ENCODE data around the gene BLNK. TPM values are rescaled to one million over a fixed set of nuclear protein-coding genes. Genes with fewer than 3 reads are reported as not detected.
A peak's percentile ranks its signal among the peaks of the same experiment; 100 is the strongest.

The BLNK gene
- total and polyA plus RNA-seq, 2 experiments from 2014 or later, result 0.11 TPM; not detected in 1

GRCh38 chr10:96233959-96234358, 37.4 kb downstream of the BLNK start:
- TF ChIP-seq CTCF (conservative IDR thresholded peaks at IDR 0.05; ENCODE audit: low read depth in 2 of 2) (no peak), POLR2AphosphoS5 (IDR thresholded peaks at IDR 0.05; ENCODE audit: low read depth) (no peak), CREB1 (CRISPR knock-in tag; IDR thresholded peaks at IDR 0.05; ENCODE audit: low read depth) (no peak), JUNB (IDR thresholded peaks at IDR 0.05; ENCODE audit: unreplicated experiment) (no peak), STAT1 (IDR thresholded peaks at IDR 0.05; ENCODE audit: unreplicated experiment) (no peak)
- H3K4me3 Mint-ChIP-seq, result no peak overlapping the region

GRCh38 chr10:96230527-96230926, 40.8 kb downstream of the BLNK start:
- no peaks in the 10 kb centered on the region for H4K20me1 ChIP-seq (replicated peaks; ENCODE audit: insufficient read depth)
- no peak for TF ChIP-seq EZH2phosphoT487 (IDR thresholded peaks at IDR 0.05; ENCODE audit: unreplicated experiment)
- TF ChIP-seq JUNB (IDR thresholded peaks at IDR 0.05; ENCODE audit: unreplicated experiment), result no peak
- TF ChIP-seq NANOG (IDR thresholded peaks at IDR 0.05; ENCODE audit: borderline replicate concordance), result no peak
- TF ChIP-seq ZNF331 (CRISPR knock-in tag; IDR thresholded peaks at IDR 0.05; ENCODE audit: low read depth), result no peak
- H3K36me3 Mint-ChIP-seq (ENCODE audit: low read depth), result no peaks in the 10 kb centered on the region
- H3K27ac Mint-ChIP-seq, result no peak overlapping the region
- no peak for DNase-seq (ENCODE audit: low spot score)
- no peaks in the 10 kb centered on the region for H3K9me3 Mint-ChIP-seq
- no peak overlapping the region for H3K27ac ChIP-seq (ENCODE audit: low read depth)
- H3K4me3 Mint-ChIP-seq, result no peak overlapping the region
- H3K36me3 ChIP-seq (ENCODE audit: insufficient read depth), result no peaks in the 10 kb centered on the region
- no peak overlapping the region for H2AFZ ChIP-seq
- H3K27me3 ChIP-seq (ENCODE audit: insufficient read depth), result no peaks in the 10 kb centered on the region
- ATAC-seq, result no peak
- H3K27me3 Mint-ChIP-seq (ENCODE audit: insufficient read depth, low read depth, poor library complexity), result peaks cover 8% of the 10 kb centered on the region
- no peaks in the 10 kb centered on the region for H3K4me1 ChIP-seq (ENCODE audit: insufficient read depth)
- H3K79me2 ChIP-seq (replicated peaks; ENCODE audit: insufficient read depth), result no peaks in the 10 kb centered on the region
- H3K4me1 Mint-ChIP-seq, result peaks cover 5% of the 10 kb centered on the region
- no peak overlapping the region for H3K4me2 ChIP-seq
- no peaks in the 10 kb centered on the region for H3K9me2 ChIP-seq (ENCODE audit: insufficient read depth)
- no peaks in the 10 kb centered on the region for H3F3A ChIP-seq (replicated peaks; ENCODE audit: low read depth)
- H3K4me3 ChIP-seq, result no peak overlapping the region

More at GRCh38 chr10:96233959-96234358, 37.4 kb downstream of the BLNK start:
- no peaks in the 10 kb centered on the region for H3K9me3 Mint-ChIP-seq
- H3K4me1 Mint-ChIP-seq, result peaks cover 5% of the 10 kb centered on the region
- DNase-seq (ENCODE audit: low spot score) (no peak), ATAC-seq (no peak)
- Histone ChIP-seq H4K20me1 (replicated peaks; ENCODE audit: insufficient read depth) (no peaks in the 10 kb centered on the region), H3K9me2 (ENCODE audit: insufficient read depth) (no peaks in the 10 kb centered on the region), H3K4me2 (no peak overlapping the region), H3K4me1 (ENCODE audit: insufficient read depth) (no peaks in the 10 kb centered on the region), H3K36me3 (ENCODE audit: insufficient read depth) (no peaks in the 10 kb centered on the region), H3K4me3 (no peak overlapping the region), H3F3A (replicated peaks; ENCODE audit: low read depth) (no peaks in the 10 kb centered on the region), H3K27me3 (ENCODE audit: insufficient read depth) (no peaks in the 10 kb centered on the region), H2AFZ (0 out of 2 replicates have a peak overlapping the region, but pooled peaks have one; percentile 7), H3K27ac (ENCODE audit: low read depth) (no peak overlapping the region), H3K79me2 (replicated peaks; ENCODE audit: insufficient read depth) (no peaks in the 10 kb centered on the region)
- no peak overlapping the region for H3K27ac Mint-ChIP-seq
- no peaks in the 10 kb centered on the region for H3K36me3 Mint-ChIP-seq (ENCODE audit: low read depth)
- peaks cover 4% of the 10 kb centered on the region for H3K27me3 Mint-ChIP-seq (ENCODE audit: insufficient read depth, low read depth, poor library complexity)

GRCh38 chr10:96229568-96230030, 41.8 kb downstream of the BLNK start:
- H3K36me3 Mint-ChIP-seq (ENCODE audit: low read depth), result no peaks in the 10 kb centered on the region
- Histone ChIP-seq H3K4me1 (ENCODE audit: insufficient read depth) (no peaks in the 10 kb centered on the region), H3K4me2 (no peak overlapping the region), H3K4me3 (no peak overlapping the region), H2AFZ (peak overlapping the region; percentile 94; the same call in 1 of the 2 replicates), H3K27ac (ENCODE audit: low read depth) (no peak overlapping the region), H3K79me2 (replicated peaks; ENCODE audit: insufficient read depth) (no peaks in the 10 kb centered on the region), H3F3A (replicated peaks; ENCODE audit: low read depth) (no peaks in the 10 kb centered on the region), H4K20me1 (replicated peaks; ENCODE audit: insufficient read depth) (no peaks in the 10 kb centered on the region), H3K36me3 (ENCODE audit: insufficient read depth) (no peaks in the 10 kb centered on the region), H3K27me3 (ENCODE audit: insufficient read depth) (no peaks in the 10 kb centered on the region), H3K9me2 (ENCODE audit: insufficient read depth) (no peaks in the 10 kb centered on the region)
- ATAC-seq, result peak; percentile 86
- 0 out of 2 replicates have a peak, but pooled peaks have one; percentile 22 for TF ChIP-seq ZNF114 (CRISPR knock-in tag; IDR thresholded peaks at IDR 0.05)
- TF ChIP-seq CTCF (conservative IDR thresholded peaks at IDR 0.05; ENCODE audit: low read depth in 2 of 2), result peak; percentile 96 to 98
- TF ChIP-seq CREB1 (CRISPR knock-in tag; IDR thresholded peaks at IDR 0.05; ENCODE audit: low read depth), result peak; percentile 52; the same call in 1 of the 2 replicates
- no peak for TF ChIP-seq REST (IDR thresholded peaks at IDR 0.05; ENCODE audit: unreplicated experiment)
- H3K27me3 Mint-ChIP-seq (ENCODE audit: insufficient read depth, low read depth, poor library complexity), result peaks cover 8% of the 10 kb centered on the region
- no peak overlapping the region for H3K4me3 Mint-ChIP-seq
- H3K9me3 Mint-ChIP-seq, result no peaks in the 10 kb centered on the region
- peaks cover 10% of the 10 kb centered on the region; the same call in 2 of the 3 replicates for H3K4me1 Mint-ChIP-seq
- peak; percentile 89 for DNase-seq (ENCODE audit: low spot score)
- H3K27ac Mint-ChIP-seq, result peak overlapping the region; percentile 45; the same call in 1 of the 2 replicates
